Uterus (tissue), 4 donors: Measurements from ENCODE around the gene ZBTB20. TPM values are rescaled to one million over a fixed set of nuclear protein-coding genes. Genes with fewer than 3 reads are reported as not detected.

Experiments
- DNase-seq, 2 donors: peaks; one replicate each; pipeline ENCODE4 v3.0.0-alpha.2; 2019 to 2020
- H3K27ac ChIP-seq, 2 donors: fragments of 200-600 bp; sonication (generic); 1 replicate in 1 of 2; 2 replicates in 1 of 2; pipeline ENCODE4 v1.5.1; 2016 to 2018
- H3K27me3 ChIP-seq, 2 donors: fragments of 200-600 bp; sonication (generic); one replicate each; pipeline ENCODE4 v1.5.1; 2018 to 2019; ENCODE audit warnings: control low read depth in 1 of 2
- H3K36me3 ChIP-seq, 2 donors: fragments of 200-600 bp; sonication (generic); one replicate each; pipeline ENCODE4 v1.5.1; 2019; ENCODE audit warnings: control low read depth in 1 of 2
- H3K4me1 ChIP-seq, 2 donors: fragments of 200-600 bp; sonication (generic); one replicate each; pipeline ENCODE4 v1.5.1; 2018 to 2019; ENCODE audit warnings: control low read depth in 1 of 2
- H3K4me3 ChIP-seq, 2 donors: fragments of 200-600 bp; sonication (generic); 1 replicate in 1 of 2; 2 replicates in 1 of 2; pipeline ENCODE4 v1.5.1; 2018 to 2019; ENCODE audit warnings: mild to moderate bottlenecking in 1 of 2
- H3K9me3 ChIP-seq, 2 donors: fragments of 200-600 bp; sonication (generic); one replicate each; pipeline ENCODE4 v1.5.1; 2019; ENCODE audit warnings: control low read depth in 1 of 2
- CTCF ChIP-seq, 4 experiments: fragments of 200-600 bp in 2 of 4; fragments of 450-650 bp in 2 of 4; sonication (generic) in 2 of 4; IDR thresholded peaks; one replicate each; pipeline ENCODE4 v1.5.1; 2016 to 2019; ENCODE audit warnings: antibody characterized with exemption in 4 of 4, mild to moderate bottlenecking in 2 of 4, moderate library complexity in 1 of 4
- POLR2A ChIP-seq, 2 donors: fragments of 450-650 bp; IDR thresholded peaks; one replicate each; pipeline ENCODE4 v1.6.1; 2016; ENCODE audit warnings: antibody characterized with exemption in 2 of 2, mild to moderate bottlenecking in 1 of 2, moderate library complexity in 1 of 2
- intact Hi-C: fragments of 100-400 bp; cut with DNase I; formaldehyde crosslinking; loops from one replicate; pipeline ENCODE4 v1.15.1; 2023; ENCODE audit warnings: low total_unique reads
- total RNA-seq, 4 donors: library from RNA; depleted of rRNA in 3 of 4; stranded (reverse); fragments of >200 nt in 3 of 4; gene quantifications; one replicate each; pipeline versions ENCODE4 v1.1.0 to v1.2.4, GENCODE V29; 2014 to 2023
- donor health status: DM: yes; HTN: yes; CAD: no.

ZBTB20 gene
- total RNA-seq, 4 donors from 2014 or later: 35.6 to 157 (median 85.1) TPM

GRCh38 chr3:114323546-114324254, 823.4 kb downstream of the ZBTB20 start:
- H3K4me1 ChIP-seq: no peaks in the 10 kb centered on the region
- no peaks in the 10 kb centered on the region for H3K9me3 ChIP-seq
- H3K27ac ChIP-seq: no peak overlapping the region
- no peaks in the 10 kb centered on the region for H3K27me3 ChIP-seq
- no peak for TF ChIP-seq POLR2A (IDR thresholded peaks at IDR 0.05)
- no peak for TF ChIP-seq CTCF (IDR thresholded peaks at IDR 0.05)
- intact Hi-C loops: no loop called here
- H3K4me3 ChIP-seq: no peak overlapping the region
- DNase-seq: no peak
- no peaks in the 10 kb centered on the region for H3K36me3 ChIP-seq

- no peaks in the 10 kb centered on the region for H3K9me3 ChIP-seq
- H3K27ac ChIP-seq: no peak overlapping the region
- H3K27me3 ChIP-seq: no peaks in the 10 kb centered on the region
- intact Hi-C loops: no loop called here
- TF ChIP-seq POLR2A (IDR thresholded peaks at IDR 0.05): no peak
- no peaks in the 10 kb centered on the region for H3K4me1 ChIP-seq
- H3K36me3 ChIP-seq: no peaks in the 10 kb centered on the region
- no peak for DNase-seq
- no peak overlapping the region for H3K4me3 ChIP-seq
Observed at GRCh38 chr3:114320246-114320645, 826.8 kb downstream of the ZBTB20 start.

GRCh38 chr3:114319453-114319852, 827.6 kb downstream of the ZBTB20 start:
- DNase-seq: no peak
- H3K4me1 ChIP-seq: no peaks in the 10 kb centered on the region
- no peak for TF ChIP-seq POLR2A (IDR thresholded peaks at IDR 0.05)
- no peak for TF ChIP-seq CTCF (IDR thresholded peaks at IDR 0.05)
- no peaks in the 10 kb centered on the region for H3K27me3 ChIP-seq
- no peak overlapping the region for H3K27ac ChIP-seq
- no peak overlapping the region for H3K4me3 ChIP-seq
- no peaks in the 10 kb centered on the region for H3K9me3 ChIP-seq
- intact Hi-C loops: no loop called here
- no peaks in the 10 kb centered on the region for H3K36me3 ChIP-seq

GRCh38 chr3:114318295-114318694, 828.8 kb downstream of the ZBTB20 start:
- Histone ChIP-seq H3K9me3 (no peaks in the 10 kb centered on the region), H3K4me1 (no peaks in the 10 kb centered on the region), H3K27me3 (no peaks in the 10 kb centered on the region), H3K4me3 (no peak overlapping the region), H3K27ac (no peak overlapping the region), H3K36me3 (no peaks in the 10 kb centered on the region)
- DNase-seq: no peak
- intact Hi-C loops: no loop called here
- no peak for TF ChIP-seq POLR2A (IDR thresholded peaks at IDR 0.05)
- TF ChIP-seq CTCF (IDR thresholded peaks at IDR 0.05): no peak

- no peak for TF ChIP-seq POLR2A (IDR thresholded peaks at IDR 0.05)
- TF ChIP-seq CTCF (IDR thresholded peaks at IDR 0.05): no peak
- intact Hi-C loops: no loop called here
- no peaks in the 10 kb centered on the region for H3K36me3 ChIP-seq
Observed at GRCh38 chr3:114314282-114314681, 832.8 kb downstream of the ZBTB20 start.

More at GRCh38 chr3:114314282-114314681, 832.8 kb downstream of the ZBTB20 start:
- H3K27me3 ChIP-seq: no peaks in the 10 kb centered on the region
- H3K4me1 ChIP-seq: no peaks in the 10 kb centered on the region
- no peak overlapping the region for H3K27ac ChIP-seq
- DNase-seq: no peak
- H3K9me3 ChIP-seq: no peaks in the 10 kb centered on the region
- H3K4me3 ChIP-seq: no peak overlapping the region
